Measurements from ENCODE around the gene MPC1.

Gene MPC1

DNA sequence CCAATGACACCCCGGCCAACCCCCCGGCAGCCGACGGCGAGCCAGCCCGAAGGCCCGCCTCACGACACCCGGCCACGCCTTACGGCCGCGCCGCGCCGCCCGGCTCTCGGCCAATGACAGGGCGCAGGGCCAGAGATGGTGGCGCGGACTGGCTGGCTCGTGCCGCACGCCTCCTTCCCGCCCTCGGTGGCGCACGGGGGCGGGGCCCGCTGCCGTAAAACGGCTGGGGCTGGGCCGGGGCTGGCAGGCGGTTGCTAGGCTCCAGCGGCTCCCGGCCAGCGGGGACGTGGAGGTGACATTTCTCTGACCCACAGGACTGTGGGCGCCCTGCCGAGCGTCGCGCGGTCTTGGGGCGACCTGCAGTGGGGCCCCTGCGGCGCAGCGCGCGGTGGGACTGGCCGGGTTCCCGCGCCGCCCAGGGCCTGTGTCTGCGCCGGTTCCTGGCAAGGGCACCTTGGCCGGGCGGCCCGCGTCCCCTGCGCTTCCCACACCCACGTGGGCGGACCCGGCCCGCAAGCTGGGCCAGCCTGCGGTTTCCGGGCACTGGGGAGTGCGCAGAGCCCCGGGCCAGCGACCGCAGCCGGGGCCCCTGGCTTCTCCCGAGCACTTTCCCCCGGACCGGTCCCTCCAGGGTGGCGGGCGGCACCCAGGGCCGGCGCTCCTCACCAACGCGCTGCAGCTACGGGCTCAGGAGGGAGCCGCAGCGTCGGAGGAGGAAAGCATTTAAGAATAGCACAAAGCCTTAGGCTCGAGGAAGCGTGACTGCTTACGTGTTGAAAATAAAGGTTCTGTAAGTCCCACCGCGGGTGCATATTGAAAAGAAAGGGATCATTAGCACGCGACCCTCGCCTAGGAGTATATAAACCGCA is at the start of gene MPC1:
Gene MPC1, minus strand, starts transcription at position 8 of the 869 bp plus-strand sequence. CDS start 64 bp downstream, outside the sequence.
- Histone ChIP-seq H3K9ac (ENCODE audit: low read depth in 1 of 2, low read length in 2 of 2) (peak within 1 kb of the TSS; percentile 91 to 100), H3K27me3 (ENCODE audit: control insufficient read depth in 2 of 2, insufficient read depth in 2 of 2, low read length in 2 of 2) (no peaks in the 10 kb centered on the region), H3K4me3 (ENCODE audit: low read length in 2 of 2) (peak within 1 kb of the TSS; percentile 96 to 97), H3K4me1 (ENCODE audit: control insufficient read depth in 2 of 2, insufficient read depth in 2 of 2, low read length in 2 of 2) (peaks cover 8 to 14% of the 10 kb centered on the region in 2 donors), H3K9me3 (ENCODE audit: control insufficient read depth in 2 of 2, low read length in 2 of 2) (no peaks in the 10 kb centered on the region), H3K27ac (ENCODE audit: low read depth in 2 of 2, low read length in 2 of 2) (peak within 1 kb of the TSS; percentile 96 to 97), H3K36me3 (ENCODE audit: control insufficient read depth in 2 of 2, insufficient read depth in 2 of 2, low read length in 2 of 2) (no peaks in the 10 kb centered on the region)

GRCh38 chr6:166430269-166430668 is 47.5 kb upstream of the MPC1 start:
- Histone ChIP-seq H3K36me3 (ENCODE audit: control insufficient read depth in 2 of 2, insufficient read depth in 2 of 2, low read length in 2 of 2) (no peaks in the 10 kb centered on the region), H3K4me3 (ENCODE audit: low read length in 2 of 2) (no peak overlapping the region), H3K27ac (ENCODE audit: low read depth in 2 of 2, low read length in 2 of 2) (no peak overlapping the region), H3K9me3 (ENCODE audit: control insufficient read depth in 2 of 2, low read length in 2 of 2) (no peaks in the 10 kb centered on the region), H3K27me3 (ENCODE audit: control insufficient read depth in 2 of 2, insufficient read depth in 2 of 2, low read length in 2 of 2) (no peaks in the 10 kb centered on the region), H3K4me1 (ENCODE audit: control insufficient read depth in 2 of 2, insufficient read depth in 2 of 2, low read length in 2 of 2) (no peaks in the 10 kb centered on the region), H3K9ac (ENCODE audit: low read depth in 1 of 2, low read length in 2 of 2) (no peak overlapping the region)

DNA sequence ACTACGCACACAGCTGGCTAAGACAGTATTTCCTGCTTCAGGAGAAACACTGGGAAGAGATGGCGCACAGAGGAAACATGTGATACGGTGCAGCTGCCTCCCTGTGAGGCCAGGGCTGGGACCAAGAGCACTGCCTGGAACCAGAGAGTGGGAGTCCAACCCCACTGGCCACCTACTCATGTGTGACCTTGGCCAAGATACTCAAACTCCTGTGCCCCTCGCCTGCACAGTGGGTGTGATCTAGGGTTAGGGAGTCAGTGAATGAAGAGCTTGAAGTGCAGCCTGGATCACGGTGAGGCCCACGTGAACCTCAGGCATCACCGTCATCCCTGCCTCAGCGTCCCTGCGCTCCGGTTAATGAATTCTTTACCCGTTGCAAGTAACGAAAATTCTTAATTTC is 41.7 kb upstream of the MPC1 start:
- no peaks in the 10 kb centered on the region for H3K4me1 ChIP-seq (ENCODE audit: control insufficient read depth in 2 of 2, insufficient read depth in 2 of 2, low read length in 2 of 2)
- H3K4me3 ChIP-seq (ENCODE audit: low read length in 2 of 2) = no peak overlapping the region
- H3K9me3 ChIP-seq (ENCODE audit: control insufficient read depth in 2 of 2, low read length in 2 of 2) = no peaks in the 10 kb centered on the region
- no peak overlapping the region for H3K27ac ChIP-seq (ENCODE audit: low read depth in 2 of 2, low read length in 2 of 2)
- no peaks in the 10 kb centered on the region for H3K27me3 ChIP-seq (ENCODE audit: control insufficient read depth in 2 of 2, insufficient read depth in 2 of 2, low read length in 2 of 2)
- no peak overlapping the region for H3K9ac ChIP-seq (ENCODE audit: low read depth in 1 of 2, low read length in 2 of 2)
- peaks cover 0 to 3% of the 10 kb centered on the region in 2 donors for H3K36me3 ChIP-seq (ENCODE audit: control insufficient read depth in 2 of 2, insufficient read depth in 2 of 2, low read length in 2 of 2)

- no peaks in the 10 kb centered on the region for H3K9me3 ChIP-seq (ENCODE audit: control insufficient read depth in 2 of 2, low read length in 2 of 2)
- no peaks in the 10 kb centered on the region for H3K4me1 ChIP-seq (ENCODE audit: control insufficient read depth in 2 of 2, insufficient read depth in 2 of 2, low read length in 2 of 2)
- H3K9ac ChIP-seq (ENCODE audit: low read depth in 1 of 2, low read length in 2 of 2) = no peak overlapping the region
- H3K27ac ChIP-seq (ENCODE audit: low read depth in 2 of 2, low read length in 2 of 2) = no peak overlapping the region
- H3K4me3 ChIP-seq (ENCODE audit: low read length in 2 of 2) = no peak overlapping the region
- H3K36me3 ChIP-seq (ENCODE audit: control insufficient read depth in 2 of 2, insufficient read depth in 2 of 2, low read length in 2 of 2) = peaks cover 0 to 3% of the 10 kb centered on the region in 2 donors
- no peaks in the 10 kb centered on the region for H3K27me3 ChIP-seq (ENCODE audit: control insufficient read depth in 2 of 2, insufficient read depth in 2 of 2, low read length in 2 of 2)
These were observed 41.0 kb upstream of the MPC1 start for GRCh38 chr6:166423781-166424180.

GRCh38 chr6:166423051-166423745 is 40.5 kb upstream of the MPC1 start:
- no peak overlapping the region for H3K4me3 ChIP-seq (ENCODE audit: low read length in 2 of 2)
- no peaks in the 10 kb centered on the region for H3K9me3 ChIP-seq (ENCODE audit: control insufficient read depth in 2 of 2, low read length in 2 of 2)
- peaks cover 0 to 3% of the 10 kb centered on the region in 2 donors for H3K36me3 ChIP-seq (ENCODE audit: control insufficient read depth in 2 of 2, insufficient read depth in 2 of 2, low read length in 2 of 2)
- H3K27ac ChIP-seq (ENCODE audit: low read depth in 2 of 2, low read length in 2 of 2) = no peak overlapping the region
- H3K9ac ChIP-seq (ENCODE audit: low read depth in 1 of 2, low read length in 2 of 2) = no peak overlapping the region
- H3K27me3 ChIP-seq (ENCODE audit: control insufficient read depth in 2 of 2, insufficient read depth in 2 of 2, low read length in 2 of 2) = no peaks in the 10 kb centered on the region
- no peaks in the 10 kb centered on the region for H3K4me1 ChIP-seq (ENCODE audit: control insufficient read depth in 2 of 2, insufficient read depth in 2 of 2, low read length in 2 of 2)

DNA sequence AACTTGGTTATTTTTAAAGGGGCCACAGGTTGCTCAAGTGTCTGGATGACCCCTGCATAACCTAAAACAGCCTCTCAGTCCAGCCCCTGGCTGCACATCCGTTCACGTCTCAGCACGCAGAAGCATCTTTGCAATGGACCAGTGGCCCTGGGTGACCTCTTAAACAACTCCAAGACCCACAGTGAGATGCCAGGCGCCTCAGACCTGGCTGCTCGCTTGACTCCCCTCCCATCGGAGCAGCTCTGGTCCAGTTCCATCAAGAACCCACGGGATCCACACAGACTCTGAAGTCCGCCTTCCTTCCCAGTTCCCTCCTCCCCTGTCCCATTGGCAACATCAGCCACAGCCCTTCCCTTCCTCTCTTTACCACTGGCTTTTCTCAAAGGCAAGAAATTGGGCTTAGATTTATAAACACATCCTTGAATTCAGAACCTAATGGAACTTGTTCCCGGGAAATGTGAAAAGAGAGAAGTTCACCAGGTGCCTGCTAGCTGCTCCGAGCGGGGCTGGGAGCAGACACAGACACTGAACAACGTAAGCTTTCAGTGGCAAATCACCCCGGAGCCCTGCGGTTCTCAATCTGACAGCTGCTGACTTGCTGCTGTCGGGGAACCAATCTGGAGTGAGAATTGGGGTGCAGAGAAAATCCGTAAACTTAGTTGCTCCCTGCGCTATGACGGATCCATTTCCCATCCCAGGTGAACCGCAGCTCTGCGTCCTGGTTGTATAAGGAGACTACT is 39.6 kb upstream of the MPC1 start:
- no peaks in the 10 kb centered on the region for H3K4me1 ChIP-seq (ENCODE audit: control insufficient read depth in 2 of 2, insufficient read depth in 2 of 2, low read length in 2 of 2)
- H3K4me3 ChIP-seq (ENCODE audit: low read length in 2 of 2) = no peak overlapping the region
- H3K36me3 ChIP-seq (ENCODE audit: control insufficient read depth in 2 of 2, insufficient read depth in 2 of 2, low read length in 2 of 2) = peaks cover 0 to 3% of the 10 kb centered on the region in 2 donors
- H3K27me3 ChIP-seq (ENCODE audit: control insufficient read depth in 2 of 2, insufficient read depth in 2 of 2, low read length in 2 of 2) = no peaks in the 10 kb centered on the region
- no peaks in the 10 kb centered on the region for H3K9me3 ChIP-seq (ENCODE audit: control insufficient read depth in 2 of 2, low read length in 2 of 2)
- no peak overlapping the region for H3K27ac ChIP-seq (ENCODE audit: low read depth in 2 of 2, low read length in 2 of 2)
- H3K9ac ChIP-seq (ENCODE audit: low read depth in 1 of 2, low read length in 2 of 2) = no peak overlapping the region

GRCh38 chr6:166420351-166420750 is 37.6 kb upstream of the MPC1 start:
- H3K4me3 ChIP-seq (ENCODE audit: low read length in 2 of 2) = no peak overlapping the region
- peaks cover 0 to 3% of the 10 kb centered on the region in 2 donors for H3K36me3 ChIP-seq (ENCODE audit: control insufficient read depth in 2 of 2, insufficient read depth in 2 of 2, low read length in 2 of 2)
- no peaks in the 10 kb centered on the region for H3K4me1 ChIP-seq (ENCODE audit: control insufficient read depth in 2 of 2, insufficient read depth in 2 of 2, low read length in 2 of 2)
- H3K27ac ChIP-seq (ENCODE audit: low read depth in 2 of 2, low read length in 2 of 2) = no peak overlapping the region
- H3K9ac ChIP-seq (ENCODE audit: low read depth in 1 of 2, low read length in 2 of 2) = no peak overlapping the region
- H3K9me3 ChIP-seq (ENCODE audit: control insufficient read depth in 2 of 2, low read length in 2 of 2) = no peaks in the 10 kb centered on the region
- no peaks in the 10 kb centered on the region for H3K27me3 ChIP-seq (ENCODE audit: control insufficient read depth in 2 of 2, insufficient read depth in 2 of 2, low read length in 2 of 2)

GRCh38 chr6:166419717-166420116 is 37.0 kb upstream of the MPC1 start:
- peaks cover 0 to 3% of the 10 kb centered on the region in 2 donors for H3K36me3 ChIP-seq (ENCODE audit: control insufficient read depth in 2 of 2, insufficient read depth in 2 of 2, low read length in 2 of 2)
- H3K9me3 ChIP-seq (ENCODE audit: control insufficient read depth in 2 of 2, low read length in 2 of 2) = no peaks in the 10 kb centered on the region
- H3K9ac ChIP-seq (ENCODE audit: low read depth in 1 of 2, low read length in 2 of 2) = no peak overlapping the region
- no peaks in the 10 kb centered on the region for H3K4me1 ChIP-seq (ENCODE audit: control insufficient read depth in 2 of 2, insufficient read depth in 2 of 2, low read length in 2 of 2)
- no peaks in the 10 kb centered on the region for H3K27me3 ChIP-seq (ENCODE audit: control insufficient read depth in 2 of 2, insufficient read depth in 2 of 2, low read length in 2 of 2)
- peak overlapping the region in 1 of 2 donors; percentile 20 for H3K27ac ChIP-seq (ENCODE audit: low read depth in 2 of 2, low read length in 2 of 2)
- H3K4me3 ChIP-seq (ENCODE audit: low read length in 2 of 2) = no peak overlapping the region

- Histone ChIP-seq H3K36me3 (ENCODE audit: control insufficient read depth in 2 of 2, insufficient read depth in 2 of 2, low read length in 2 of 2) (peaks cover 0 to 1% of the 10 kb centered on the region in 2 donors), H3K4me1 (ENCODE audit: control insufficient read depth in 2 of 2, insufficient read depth in 2 of 2, low read length in 2 of 2) (no peaks in the 10 kb centered on the region), H3K9me3 (ENCODE audit: control insufficient read depth in 2 of 2, low read length in 2 of 2) (no peaks in the 10 kb centered on the region), H3K4me3 (ENCODE audit: low read length in 2 of 2) (no peak overlapping the region), H3K27me3 (ENCODE audit: control insufficient read depth in 2 of 2, insufficient read depth in 2 of 2, low read length in 2 of 2) (no peaks in the 10 kb centered on the region), H3K27ac (ENCODE audit: low read depth in 2 of 2, low read length in 2 of 2) (peak overlapping the region in 1 of 2 donors; percentile 20), H3K9ac (ENCODE audit: low read depth in 1 of 2, low read length in 2 of 2) (no peak overlapping the region)
These were observed 36.5 kb upstream of the MPC1 start for GRCh38 chr6:166419286-166419685.

All from mucosa of rectum (tissue), 2 donors.